ENCODE measurements around the gene RGL2.

The RGL2 gene

GRCh38 chr6:33316603-33317418 is 18.1 kb upstream of the RGL2 start:
- peak in 1 of 5 experiments; percentile 50 for DNase-seq

DNA sequence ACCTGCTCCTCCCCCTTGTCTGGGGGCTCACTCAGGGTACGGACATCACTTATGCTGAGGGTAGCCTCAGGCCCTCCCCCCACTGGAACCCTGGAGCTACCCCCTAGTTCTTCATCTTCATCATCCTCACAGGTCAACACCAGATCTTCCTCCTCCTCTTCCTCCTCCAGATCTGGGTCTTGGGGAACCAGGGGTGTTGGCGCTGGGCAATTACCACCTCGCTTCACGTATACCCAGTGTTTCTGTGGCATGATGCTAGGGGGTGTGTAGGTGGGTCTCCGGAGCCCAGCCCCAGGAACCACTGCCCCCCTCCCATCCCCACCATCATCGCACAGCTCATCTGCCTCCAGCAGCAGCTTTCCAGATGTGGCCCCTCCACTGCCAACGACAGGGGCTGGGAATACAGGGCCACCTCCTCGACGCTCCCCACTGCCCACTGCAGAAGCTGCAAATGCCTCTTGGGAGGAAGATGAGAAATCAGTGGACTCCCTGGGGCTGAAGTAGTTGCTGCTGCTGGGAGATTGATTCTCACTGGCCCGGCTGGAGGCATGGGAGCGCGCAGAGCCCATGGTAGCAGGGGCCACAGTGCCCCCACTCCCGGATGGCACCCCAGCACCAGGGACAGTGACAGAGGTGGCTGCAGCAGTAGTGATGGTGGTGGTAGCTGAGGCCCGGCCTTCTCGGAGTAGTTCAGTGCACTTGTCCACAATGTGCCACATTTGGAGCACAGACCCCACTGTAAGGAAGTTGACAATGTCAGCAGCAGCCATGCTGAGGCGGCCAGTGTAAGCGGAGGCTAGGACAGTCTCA is 17.3 kb upstream of the RGL2 start:
- DNase-seq = no peak

DNA sequence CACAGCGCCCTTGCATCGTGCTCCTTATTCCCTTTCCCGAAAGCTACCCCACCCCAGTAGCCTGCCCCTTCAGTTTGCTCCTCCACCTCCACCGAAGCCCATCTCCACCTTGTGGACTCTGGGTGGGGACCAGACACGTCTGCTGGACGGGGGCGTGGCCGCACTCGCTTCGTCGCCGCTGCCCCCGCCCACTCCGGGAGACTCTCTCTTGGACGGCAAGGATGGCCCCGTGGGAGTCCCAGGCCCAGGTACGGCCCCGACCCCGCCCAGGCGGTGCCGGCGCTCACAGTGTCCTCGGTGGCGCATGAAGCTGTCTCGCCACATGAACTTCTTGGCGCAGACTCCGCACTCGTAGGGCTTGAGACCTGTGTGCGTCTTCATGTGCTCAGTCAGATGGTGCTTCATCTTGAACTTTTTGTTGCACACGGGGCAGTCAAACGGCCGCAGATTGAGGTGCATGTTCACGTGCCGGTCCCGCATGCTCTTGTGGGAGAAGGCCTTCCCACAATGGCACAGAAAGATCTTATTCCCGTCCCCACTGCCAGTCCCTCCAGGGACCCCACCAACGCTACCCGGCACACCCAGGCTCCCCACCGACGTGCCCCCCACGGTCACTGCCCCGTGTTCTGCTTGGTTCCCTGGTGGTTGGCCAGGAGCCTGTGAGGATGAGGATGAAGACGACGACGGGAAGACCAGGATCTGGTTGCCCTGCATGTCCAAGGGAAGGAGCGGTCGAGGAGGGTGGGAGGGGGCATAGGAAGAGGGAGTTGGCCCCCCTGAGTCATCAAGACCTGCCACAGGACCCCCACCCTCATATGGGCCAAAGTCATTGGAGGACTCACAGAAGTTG is 16.4 kb upstream of the RGL2 start:
- DNase-seq = no peak

- DNase-seq = peak; percentile 41 to 87 (median 71)
Measured at GRCh38 chr6:33314515-33314942, 15.8 kb upstream of the RGL2 start.

DNA sequence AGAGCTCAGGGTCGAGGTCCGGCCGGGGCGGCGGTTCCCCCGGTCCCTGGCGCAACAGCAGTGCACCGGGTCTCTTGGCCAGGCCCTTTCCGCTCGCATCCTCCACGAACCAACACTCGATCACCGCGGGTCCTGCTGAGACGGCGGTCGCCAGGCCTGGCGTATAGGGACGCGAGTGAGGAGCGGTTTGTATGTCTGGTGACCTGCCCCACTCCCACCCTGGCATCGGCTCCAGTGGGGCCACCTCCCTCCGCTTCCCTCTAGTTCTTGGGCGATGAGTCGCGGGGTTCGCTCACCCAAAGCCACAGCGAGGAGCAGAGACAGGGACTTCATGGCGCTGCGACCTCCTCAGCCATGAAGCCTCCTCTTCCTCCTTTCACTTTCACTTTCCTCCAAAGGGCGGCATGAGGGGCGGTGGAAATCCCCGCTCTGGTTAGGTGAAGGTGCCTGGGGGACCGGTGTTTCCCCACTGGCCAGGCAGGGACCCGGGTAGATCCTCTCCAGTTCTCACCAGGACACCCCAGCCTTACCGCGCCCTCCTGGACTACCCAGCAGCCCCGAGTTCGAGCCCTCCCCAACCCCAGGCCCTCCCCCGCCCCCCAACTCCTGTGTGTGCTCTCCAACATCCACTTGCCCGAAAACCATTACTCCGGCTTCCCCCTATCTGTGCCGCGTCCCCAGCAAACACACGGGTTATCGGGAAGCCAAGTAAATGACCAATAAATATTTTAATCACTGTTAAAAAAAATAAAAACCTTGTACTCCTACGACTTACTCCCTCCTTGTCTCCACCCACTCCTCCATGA is 15.2 kb upstream of the RGL2 start, which contains the start of gene TAPBP:
TSS of gene TAPBP (minus strand) at position 370 of the 806 bp plus-strand sequence. CDS start at position 333, 37 bp downstream.
- peak; percentile 68 to 91 (median 82) for DNase-seq

DNA sequence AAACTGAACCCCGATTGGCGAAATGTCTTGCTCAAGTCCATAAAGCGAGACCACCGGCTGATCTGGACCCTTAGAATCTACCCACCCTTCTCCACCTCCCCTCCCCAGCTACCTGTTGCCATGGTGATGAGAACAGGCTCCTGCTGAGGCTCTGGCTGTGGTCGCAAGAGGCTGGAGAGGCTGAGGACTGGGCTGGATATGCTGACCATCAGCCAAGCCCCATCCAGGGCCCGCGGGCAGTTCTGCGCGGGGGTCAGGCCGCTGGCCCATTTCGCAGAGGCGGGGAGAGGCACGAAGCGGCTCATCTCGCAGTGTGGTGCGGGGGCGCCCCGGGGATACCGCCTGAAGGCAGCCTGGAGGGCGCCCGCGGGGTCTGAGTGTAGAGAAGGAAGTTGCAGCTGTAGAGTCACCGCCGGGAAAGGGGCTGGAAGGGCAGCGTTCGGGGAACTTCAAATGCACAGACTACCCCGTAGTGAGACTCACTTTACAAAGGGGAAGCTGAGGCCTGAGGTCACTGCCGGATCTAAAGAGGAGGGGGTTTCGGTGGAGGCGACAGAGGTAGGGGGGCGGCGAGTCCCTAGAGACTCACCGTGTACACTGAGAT is 14.5 kb upstream of the RGL2 start:
- peak in 1 of 5 experiments; percentile 44 for DNase-seq

- DNase-seq = peak; percentile 60 to 94 (median 79)
Measured at GRCh38 chr6:33312361-33313104, 13.8 kb upstream of the RGL2 start.

DNA sequence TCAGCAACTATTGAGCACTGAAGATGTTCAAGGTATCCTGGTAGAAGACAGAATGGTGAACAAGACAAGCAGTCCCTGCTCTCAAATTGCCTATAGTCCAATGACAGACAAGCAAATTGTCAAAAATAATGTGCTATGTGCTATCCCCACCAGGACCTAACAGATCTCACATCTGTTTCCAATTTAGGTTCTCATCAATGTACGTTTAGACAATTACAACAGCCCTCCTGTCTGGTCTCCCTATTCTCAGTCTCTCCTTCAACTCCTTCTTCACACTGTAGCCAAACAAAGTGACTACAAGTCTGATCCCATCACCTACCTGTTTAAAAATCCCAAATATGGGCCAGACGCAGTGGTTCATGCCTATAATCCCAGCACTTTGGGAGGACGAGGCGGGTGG is 7.6 kb upstream of the RGL2 start:
- DNase-seq = no peak

DNA sequence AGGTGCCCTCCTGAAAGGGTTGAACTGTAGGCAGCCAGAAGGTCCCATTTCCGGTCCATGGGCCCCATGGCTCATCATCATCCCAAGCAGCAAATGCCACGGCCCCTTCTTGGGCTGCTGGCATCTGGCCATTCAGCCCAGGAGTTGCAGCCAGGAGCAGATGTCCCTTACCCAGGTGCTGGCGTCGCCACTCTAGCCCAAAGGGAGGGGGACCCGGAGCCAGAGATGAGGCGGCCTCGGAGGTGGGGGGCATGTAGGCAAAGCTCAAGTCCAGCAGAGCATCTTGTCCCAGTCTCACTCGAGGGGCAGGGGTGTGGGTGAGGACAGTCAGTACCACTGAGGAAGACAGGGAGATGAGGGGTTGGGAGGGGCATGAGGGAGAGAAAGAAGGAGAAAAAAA is 6.3 kb upstream of the RGL2 start:
- no peak for DNase-seq

- no peak for DNase-seq
Measured at GRCh38 chr6:33304216-33304615, 5.5 kb upstream of the RGL2 start.

- DNase-seq = no peak
Measured at GRCh38 chr6:33301877-33302276, 3.1 kb upstream of the RGL2 start.

DNA sequence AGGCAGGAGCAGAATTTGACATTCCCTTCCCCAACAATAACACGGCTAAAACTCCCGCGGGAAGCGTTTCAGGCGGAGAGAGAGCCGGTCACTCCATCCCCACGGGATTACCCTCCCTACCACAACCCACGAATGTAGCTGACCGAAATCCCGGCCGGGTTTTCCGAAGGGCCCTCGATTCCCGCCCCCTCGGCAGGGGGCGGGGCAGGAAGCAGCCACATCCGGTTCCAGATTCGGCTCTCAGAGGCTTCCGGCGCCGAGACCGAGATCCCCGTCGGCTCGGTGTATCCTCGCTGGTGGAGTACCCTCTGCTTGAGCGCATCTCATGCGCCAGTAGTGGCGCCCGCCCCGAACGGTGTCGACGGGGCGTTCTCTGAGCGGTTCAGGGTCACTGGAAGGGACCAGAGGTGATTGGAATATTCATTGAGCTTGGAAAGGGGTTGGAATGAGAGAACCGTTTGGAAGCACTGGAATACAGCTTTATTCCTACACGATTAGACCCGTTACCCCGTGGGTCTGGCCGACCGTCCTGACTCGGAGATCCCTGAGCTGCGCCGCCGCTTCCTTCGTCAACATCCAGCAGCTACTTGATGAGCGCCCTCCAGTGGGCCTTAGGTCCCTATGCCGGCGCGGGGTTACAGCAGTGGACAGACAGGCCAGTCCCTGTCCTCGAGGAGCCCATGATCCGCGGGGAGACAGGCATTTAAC is 649 bp upstream of the RGL2 start:
- DNase-seq = peak; percentile 87 to 96 (median 89)

DNA sequence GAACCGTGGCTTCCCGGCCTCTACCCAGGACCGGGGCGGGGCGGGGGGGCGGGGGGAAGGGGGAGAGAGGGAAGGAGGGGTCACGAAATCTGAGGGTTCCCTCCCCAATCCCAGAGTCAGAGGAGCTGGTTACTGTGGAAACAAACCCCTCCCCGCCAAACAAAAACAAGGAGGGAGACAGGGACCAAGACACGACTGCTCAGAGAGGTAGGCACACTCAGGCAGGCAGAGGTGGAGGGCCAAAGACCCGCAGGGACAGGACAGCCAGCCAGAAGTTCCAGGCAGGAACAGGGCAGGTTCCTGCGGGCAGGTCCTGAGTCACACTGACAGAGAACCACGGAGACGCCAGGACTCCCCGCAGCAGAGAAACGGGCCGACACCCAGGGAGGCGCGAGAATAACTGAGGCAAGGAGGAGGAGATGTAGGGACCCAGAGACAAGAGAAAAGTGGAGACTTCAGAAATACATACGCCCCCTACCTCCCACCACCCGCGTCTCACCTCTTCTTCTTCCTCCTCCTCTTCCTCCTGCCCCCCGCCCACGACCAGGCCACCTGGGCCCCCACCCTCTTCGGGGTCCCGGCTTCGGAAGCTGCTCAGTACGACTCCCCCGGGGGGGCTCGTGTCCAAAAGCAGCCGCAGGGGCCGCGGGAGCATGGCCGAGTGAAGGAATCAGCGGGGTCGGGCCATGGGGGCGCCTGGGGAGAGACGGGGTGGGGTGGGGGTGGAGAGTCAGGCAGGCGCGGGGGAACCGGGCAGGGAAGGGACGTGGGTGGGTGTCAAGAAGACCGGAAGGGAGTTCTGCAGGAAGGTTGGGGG is 578 bp downstream of the RGL2 start:
- DNase-seq = peak in 3 of 5 experiments; percentile 58 to 84 (median 61)

DNA sequence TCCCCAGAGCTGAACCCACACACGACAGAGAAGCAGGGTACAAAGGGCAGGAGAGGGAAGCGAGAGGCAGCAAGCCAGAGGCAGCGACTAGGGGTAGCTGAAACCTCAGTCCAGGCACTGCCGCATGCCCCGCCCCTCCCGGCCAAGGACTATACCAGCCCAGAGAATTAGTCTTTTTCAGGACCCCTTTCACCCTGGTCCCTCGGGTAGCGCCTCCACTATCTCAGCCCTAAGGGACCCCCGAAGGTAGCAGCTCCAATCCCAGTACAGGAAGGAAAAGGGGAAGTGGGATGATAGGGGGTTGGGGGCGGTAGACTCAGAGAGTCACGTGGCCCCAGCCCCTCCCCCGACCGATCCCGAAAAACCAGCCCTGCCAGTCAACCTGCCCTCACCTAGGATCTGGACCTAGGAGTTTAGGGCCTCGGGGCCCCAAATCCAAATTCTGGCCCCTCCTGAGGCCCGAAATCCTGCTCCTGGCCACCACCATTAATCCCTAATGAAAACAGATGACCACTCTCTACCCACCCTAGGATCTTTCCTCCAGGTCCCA is 1.3 kb downstream of the RGL2 start:
- DNase-seq = no peak

DNA sequence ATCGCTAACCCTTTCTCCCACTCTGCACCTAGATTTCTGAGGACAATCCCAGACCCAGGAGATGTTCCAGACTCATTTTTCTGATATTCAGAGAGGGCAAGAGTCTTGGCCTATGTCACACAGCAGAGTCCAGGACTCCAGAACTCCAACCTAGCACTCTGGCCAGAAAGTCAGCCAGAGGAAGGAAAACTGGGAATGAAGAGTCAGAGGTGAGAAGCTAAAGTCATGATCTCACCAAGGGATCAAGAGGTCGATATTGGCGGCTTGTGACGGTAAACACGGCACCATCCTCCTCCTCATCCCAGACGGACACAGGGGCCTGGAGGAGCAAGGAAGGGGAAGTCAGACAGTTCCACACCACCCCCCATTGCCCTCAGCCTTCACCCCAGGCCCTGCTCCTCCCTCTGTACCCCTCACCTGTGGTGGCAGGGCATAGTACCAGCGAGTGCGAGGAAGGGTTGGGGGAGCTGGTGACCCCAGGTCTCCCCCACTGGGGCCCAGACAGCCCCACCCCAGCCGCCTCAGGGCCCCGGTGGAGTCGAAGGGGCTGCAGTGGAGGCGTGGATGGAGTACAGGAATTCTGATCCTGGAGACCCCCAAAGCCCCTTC is 1.8 kb downstream of the RGL2 start:
- no peak for DNase-seq

DNA sequence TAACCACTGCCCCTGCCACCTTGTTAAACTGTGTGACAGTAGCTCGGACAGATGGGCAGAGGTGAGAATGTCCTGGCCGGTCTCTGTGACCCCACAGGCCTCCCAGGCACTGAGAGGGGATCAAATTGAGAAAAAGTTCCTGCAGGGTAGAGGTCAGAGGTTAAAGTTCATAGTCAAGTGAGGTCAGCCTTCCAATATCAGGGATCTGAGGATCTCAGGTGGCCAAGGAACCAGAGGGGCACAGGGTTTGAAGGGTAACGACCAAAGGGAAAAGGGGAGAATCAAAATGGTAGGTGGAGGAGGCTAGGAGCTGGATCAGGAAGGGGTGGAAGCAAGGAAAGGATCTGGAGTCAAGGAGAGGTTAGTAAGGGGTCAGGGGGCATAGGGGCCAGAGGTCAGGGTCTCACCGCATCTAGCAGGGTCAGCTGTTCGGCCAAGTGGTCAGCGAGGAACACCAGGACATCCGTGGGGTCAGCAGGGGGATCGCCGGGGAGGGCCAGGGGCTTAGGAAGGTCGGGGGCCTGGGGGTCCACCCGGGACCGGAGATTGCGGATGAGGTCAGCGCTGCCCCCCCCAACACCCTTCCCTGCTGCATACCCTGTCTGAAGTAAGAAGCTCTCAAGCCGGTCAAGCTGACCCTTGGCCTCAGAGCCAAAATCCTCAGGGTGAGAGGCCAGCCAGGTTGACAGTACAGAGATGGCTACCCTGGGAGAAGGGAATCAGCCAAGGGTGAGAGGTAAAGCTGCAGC is 2.9 kb downstream of the RGL2 start:
- DNase-seq = no peak

DNA sequence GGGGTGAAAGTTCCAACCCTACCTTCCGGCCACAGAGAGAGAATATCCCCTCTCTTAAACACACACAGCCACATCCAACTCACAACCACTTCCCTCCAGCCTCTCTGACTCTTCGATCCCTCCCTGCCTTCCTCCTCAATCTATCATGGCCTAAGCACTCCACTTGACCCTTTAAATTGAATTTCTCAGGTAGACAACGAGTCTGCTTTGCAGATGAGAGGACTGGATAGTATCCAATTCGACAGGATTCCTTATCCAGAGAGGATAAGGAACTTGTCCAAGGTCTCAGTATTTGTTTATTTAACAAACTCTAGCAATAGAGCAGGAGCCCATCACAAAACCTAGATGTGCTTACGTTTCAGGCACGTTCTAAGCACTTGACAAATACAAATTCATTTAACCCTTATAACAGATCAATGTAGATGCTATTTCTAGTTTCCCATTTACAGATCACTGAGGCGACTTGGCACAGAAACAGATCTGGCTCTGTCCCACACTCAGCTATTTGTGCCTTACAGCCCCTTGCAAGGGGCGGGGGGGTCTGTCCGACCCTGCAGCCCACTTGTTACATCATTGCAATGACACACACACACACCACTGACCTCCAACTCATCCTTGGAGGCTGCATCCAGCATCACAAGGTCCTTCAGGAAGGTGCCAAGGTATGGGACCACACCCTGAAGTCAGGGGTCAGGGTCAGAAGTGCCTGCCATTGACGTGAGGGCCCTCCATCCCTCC is 4.5 kb downstream of the RGL2 start:
- DNase-seq = no peak

Measured in T-helper 2 cell (primary cell).